Activated T-cell treated with anti-CD3 and anti-CD28 coated beads for 4 hours (primary cell): Measurements from ENCODE around the gene ZNF567.
"Not testable (repeated sequence)": the region's sequence is repeated elsewhere in the genome, so short reads cannot be mapped to it uniquely, and the experiment has no call there.

Source experiments
- DNase-seq: peaks from one replicate; pipeline ENCODE4 v3.0.0-alpha.2; 2020

ZNF567 gene

DNA sequence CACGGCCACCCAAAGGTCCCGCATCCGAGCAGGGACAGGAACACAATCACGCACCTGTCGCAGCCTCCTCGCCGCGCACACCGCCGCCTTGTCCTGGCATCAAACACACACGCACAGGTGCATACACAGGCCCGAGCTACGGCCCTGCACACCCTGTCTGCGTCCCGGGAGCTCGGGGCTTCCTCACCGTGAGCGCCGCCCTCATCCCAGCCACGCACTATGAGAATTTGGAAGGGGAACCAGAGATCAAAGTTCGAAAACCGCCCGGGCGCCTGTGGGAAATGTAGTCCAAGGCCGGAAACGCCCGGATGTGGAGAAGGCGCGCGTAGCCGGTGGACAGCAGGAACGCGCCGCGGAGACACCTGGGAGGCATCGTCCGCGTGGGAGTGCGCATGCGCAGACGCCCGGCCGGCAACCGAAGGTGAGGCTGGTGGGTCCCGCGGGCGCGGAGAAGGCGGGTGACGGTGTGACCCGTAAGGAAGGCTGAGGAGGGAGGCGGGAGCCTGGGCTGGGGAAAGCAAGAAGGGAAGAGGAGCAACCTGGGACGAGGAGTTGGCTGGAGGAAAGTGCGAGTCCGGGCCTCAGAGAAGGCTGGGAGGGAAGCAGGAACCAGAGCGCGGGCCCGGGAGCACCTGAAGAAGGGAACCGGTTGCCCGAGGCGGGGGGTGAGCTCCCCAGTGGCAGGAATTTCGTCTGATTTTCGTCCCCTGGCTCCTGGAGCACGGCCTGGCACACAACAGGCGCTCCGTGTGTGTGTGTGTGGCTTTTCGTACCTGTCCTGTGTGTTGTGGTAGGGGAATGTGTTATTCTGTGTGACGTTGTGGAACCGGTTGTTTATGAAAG lies at the start of gene ZNF567:
Gene ZNF567 (plus strand): TSS at position 399 of the 843 bp plus-strand sequence. CDS start 7,256 bp downstream, outside the sequence.
- peak; percentile 97 for DNase-seq

DNA sequence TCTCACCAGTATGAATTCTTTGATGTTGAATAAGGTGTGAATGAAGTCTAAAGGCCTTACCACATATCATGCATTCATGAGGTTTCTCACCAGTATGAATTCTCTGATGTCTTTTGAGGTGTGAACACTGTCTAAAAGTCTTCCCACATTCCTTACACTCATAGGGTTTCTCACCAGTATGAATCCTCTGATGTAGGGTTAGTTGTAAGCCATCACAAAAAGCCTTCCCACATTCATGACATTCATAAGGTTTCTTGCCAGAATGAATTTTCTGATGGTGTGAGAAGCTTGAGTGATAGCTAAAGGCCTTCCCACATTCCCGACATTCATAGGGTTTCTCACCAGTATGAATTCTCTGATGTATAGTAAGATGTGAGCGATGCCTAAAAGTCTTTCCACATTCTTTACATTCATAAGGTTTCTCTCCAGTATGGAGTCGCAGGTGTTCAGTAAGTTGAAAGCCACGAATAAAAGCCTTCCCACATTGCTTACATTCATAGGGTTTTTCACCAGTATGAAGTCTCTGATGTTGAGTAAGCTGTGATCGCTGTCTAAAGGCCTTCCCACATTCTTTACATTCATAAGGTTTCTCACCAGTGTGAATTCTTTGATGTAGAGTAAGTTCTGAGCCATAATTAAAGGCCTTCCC lies 48.4 kb upstream of the ZNF567 start:
- DNase-seq = no peak

DNA sequence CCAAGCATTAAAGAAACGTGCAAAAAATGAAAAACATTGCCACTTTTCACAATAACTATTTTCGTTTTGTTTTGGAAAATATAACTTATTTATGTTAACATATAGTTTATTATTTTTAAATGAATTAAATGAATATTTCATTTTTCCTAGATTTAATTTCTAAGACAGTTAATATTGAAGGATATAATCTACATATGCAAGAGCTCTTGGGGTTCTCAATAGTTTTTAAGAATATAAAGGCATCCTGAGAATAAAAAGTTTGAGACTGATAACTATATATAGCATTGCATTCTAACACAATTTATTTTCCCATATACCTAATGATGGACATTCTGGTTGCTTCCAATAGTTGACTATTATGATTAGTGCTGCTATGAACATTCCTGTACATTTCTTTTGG lies 40.7 kb upstream of the ZNF567 start:
- no peak for DNase-seq

DNA sequence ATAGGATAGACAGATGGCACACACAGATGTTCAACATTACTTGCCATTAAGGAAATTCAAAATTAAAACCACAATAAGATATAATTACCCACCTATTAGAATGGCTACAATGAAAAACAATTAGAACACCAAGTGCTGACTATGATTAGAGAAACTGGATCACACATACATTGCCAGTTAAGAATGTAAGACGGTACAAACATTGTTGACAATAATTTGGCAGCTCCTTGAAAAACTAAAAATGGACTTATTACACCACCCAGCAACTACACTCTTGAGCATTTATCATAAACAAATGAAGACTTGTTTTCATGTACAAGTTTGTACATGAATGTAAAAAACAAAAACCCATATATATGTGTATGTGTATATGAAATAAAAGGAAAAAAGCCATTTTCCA lies 34.5 kb upstream of the ZNF567 start:
- no peak for DNase-seq

GRCh38 chr19:36665832-36666231 lies 21.6 kb upstream of the ZNF567 start:
- no peak for DNase-seq

- DNase-seq = no peak
Measured at GRCh38 chr19:36668646-36669045, 18.8 kb upstream of the ZNF567 start.

- DNase-seq = no peak
Measured at GRCh38 chr19:36672368-36672767, 15.0 kb upstream of the ZNF567 start.

- DNase-seq = no peak
Measured at GRCh38 chr19:36674201-36674600, 13.2 kb upstream of the ZNF567 start.

DNA sequence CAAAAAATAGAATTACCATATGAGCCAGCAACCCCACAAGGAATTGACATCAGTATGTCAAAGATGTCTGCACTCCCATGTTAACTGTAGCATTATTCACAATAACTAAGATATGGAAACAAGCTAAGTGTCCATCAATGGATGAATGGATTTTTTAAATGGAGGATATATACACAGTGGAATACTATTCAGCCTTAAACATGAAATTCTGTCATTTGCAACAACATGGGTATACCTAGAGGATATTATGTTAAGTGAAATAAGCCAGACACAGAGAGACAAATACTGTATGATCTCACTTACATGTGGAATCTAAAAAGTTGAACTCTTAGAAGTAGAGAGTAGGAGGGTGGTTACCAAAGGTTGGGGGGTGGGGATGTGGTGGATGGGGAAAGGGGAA lies 8.0 kb upstream of the ZNF567 start:
- DNase-seq = no peak

- no peak for DNase-seq
Measured at GRCh38 chr19:36685835-36686234, 1.6 kb upstream of the ZNF567 start.

- no peak for DNase-seq
Measured at GRCh38 chr19:36686365-36687213, 823 bp upstream of the ZNF567 start.

DNA sequence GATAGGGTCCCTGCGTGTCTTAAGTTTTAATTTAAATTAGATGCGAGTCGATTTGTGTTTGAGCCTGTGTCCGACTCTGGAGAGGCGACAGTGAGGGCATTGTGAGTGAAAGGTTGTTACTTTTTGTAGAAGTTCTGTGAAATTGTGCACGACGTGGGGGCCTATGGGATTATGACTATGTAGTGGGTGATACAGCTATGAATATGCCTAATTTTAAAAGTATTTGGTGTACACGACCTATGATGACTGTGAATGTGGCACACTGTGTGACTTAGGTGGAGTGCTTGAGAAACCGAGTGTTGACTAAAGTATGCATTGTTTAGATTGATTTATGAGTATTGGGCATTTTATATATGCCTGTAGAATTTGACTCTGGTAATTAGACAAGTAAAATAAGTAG lies 646 bp downstream of the ZNF567 start:
- DNase-seq = no peak

GRCh38 chr19:36707134-36707533 lies 19.7 kb downstream of the ZNF567 start:
- DNase-seq = no peak

DNA sequence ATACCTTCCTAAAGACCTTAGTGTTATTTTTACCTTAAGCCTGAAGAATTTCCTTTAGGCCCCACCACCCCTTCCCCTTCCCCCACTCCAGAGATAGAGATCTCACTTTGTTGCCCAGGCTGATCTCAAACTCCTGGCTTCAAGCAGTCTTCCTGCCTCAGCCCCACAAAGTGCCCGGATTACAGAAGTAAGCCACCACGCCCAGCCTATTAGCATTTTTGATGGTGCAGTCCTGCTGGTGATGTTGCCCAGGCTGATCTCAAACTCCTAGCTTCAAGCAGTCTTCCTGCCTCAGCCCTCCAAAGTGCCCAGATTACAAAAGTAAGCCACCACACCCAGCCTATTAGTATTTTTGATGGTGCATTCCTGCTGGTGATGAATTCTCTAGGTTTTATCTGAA lies 22.0 kb downstream of the ZNF567 start:
- no peak for DNase-seq

DNA sequence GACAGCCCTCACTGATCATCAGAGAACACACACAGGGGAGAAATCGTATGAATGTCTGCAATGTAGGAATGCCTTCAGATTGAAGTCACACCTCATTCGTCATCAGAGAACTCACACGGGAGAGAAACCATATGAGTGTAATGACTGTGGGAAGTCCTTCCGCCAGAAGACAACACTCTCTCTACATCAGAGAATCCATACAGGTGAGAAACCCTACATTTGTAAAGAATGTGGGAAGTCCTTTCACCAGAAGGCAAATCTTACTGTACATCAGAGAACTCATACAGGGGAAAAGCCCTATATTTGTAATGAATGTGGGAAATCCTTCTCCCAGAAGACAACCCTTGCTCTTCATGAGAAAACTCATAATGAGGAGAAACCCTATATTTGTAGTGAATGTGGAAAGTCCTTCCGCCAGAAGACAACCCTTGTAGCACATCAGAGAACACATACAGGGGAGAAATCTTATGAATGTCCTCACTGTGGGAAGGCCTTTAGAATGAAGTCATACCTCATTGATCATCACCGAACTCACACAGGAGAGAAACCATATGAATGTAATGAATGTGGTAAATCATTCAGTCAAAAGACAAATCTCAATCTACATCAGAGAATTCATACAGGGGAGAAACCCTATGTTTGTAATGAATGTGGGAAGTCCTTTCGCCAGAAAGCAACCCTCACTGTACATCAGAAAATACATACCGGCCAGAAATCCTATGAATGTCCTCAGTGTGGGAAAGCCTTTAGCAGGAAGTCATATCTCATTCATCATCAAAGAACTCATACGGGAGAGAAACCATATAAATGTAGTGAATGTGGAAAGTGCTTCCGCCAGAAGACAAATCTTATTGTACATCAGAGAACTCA lies 32.5 kb downstream of the ZNF567 start:
- no peak for DNase-seq

GRCh38 chr19:36736166-36736565 lies 48.8 kb downstream of the ZNF567 start:
- DNase-seq = not testable (repeated sequence)

GRCh38 chr19:36745870-36746269 lies 58.5 kb downstream of the ZNF567 start:
- no peak for DNase-seq

GRCh38 chr19:36747750-36748149 lies 60.3 kb downstream of the ZNF567 start:
- no peak for DNase-seq

DNA sequence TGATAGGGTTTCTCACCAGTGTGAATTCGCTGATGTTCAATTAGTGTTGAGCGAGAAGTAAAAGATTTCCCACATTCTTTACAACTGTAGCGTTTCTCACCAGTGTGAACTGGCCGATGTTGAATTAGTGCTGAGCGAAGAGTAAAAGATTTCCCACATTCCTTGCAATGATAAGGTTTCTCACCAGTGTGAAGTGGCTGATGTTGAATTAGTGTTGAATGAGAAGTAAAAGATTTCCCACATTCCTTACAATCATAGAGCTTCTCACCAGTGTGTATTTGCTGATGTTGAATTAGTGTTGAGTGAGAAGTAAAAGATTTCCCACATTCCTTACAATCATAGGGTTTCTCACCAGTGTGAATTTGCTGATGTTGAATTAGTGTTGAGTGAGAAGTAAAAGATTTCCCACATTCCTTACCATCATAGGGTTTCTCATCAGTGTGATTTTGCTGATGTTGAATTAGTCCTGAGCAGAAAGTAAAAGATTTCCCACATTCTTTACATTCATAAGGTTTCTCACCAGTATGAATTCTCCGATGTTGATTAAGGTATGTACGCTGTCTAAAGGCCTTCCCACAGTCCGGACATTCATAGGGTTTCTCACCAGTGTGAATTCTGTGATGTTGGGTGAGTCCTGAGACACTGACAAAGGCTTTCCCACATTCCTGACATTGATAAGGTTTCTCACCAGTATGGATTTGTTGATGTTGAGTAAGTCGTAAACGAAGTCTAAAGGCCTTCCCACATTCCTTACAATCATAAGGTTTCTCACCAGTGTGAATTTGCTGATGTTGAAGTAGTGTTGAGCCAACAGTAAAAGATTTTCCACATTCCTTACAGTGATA lies 61.2 kb downstream of the ZNF567 start:
- DNase-seq = no peak

GRCh38 chr19:36749613-36750012 lies 62.2 kb downstream of the ZNF567 start:
- DNase-seq = not testable (repeated sequence)

- DNase-seq = no peak
Measured at GRCh38 chr19:36750066-36750691, 62.8 kb downstream of the ZNF567 start.
